CD4-positive, alpha-beta T cell (primary cell): ENCODE data around the gene CKAP2L. TPM values are rescaled to one million over a fixed set of nuclear protein-coding genes. Genes with fewer than 3 reads are reported as not detected.

Source experiments
- ATAC-seq: fragments of 200-7000 bp; cut with Tn5 transposase; one replicate; pipeline ENCODE4 v1.10.0; 2022; ENCODE audit warnings: mild to moderate bottlenecking; ENCODE audit not compliant: poor library complexity
- CTCF ChIA-PET: fragments of 350-600 bp; sonication (Branson Sonifier 250); formaldehyde crosslinking; loops from one replicate; lab custom pipeline; 2021; ENCODE audit warnings: antibody characterized with exemption, inconsistent platforms; lab: Charles Lee
- POLR2A ChIA-PET: fragments of 350-600 bp; sonication (Branson Sonifier 250); formaldehyde crosslinking; loops from one replicate; lab custom pipeline; 2021; ENCODE audit warnings: antibody characterized with exemption, inconsistent platforms; lab: Charles Lee
- DNase-seq, 14 experiments: peaks; one replicate each; pipeline ENCODE4 v3.0.0-alpha.2; 2013 to 2020; ENCODE audit warnings: mixed read lengths in 2 of 14
- H3K27ac ChIP-seq, 2 donors: one replicate each; pipeline versions ENCODE4 v1.5.1 to v1.7.0; 2013; ENCODE audit warnings: low read length in 2 of 2, low read depth in 1 of 2, mild to moderate bottlenecking in 1 of 2
- H3K27me3 ChIP-seq, 2 experiments: 1 replicate in 1 of 2; 2 replicates in 1 of 2; pipeline versions ENCODE4 v1.6.1 to v1.7.0; 2013; ENCODE audit warnings: low read length in 2 of 2, control low read depth in 1 of 2, mild to moderate bottlenecking in 1 of 2, moderate library complexity in 1 of 2; ENCODE audit not compliant: insufficient read depth in 2 of 2, control insufficient read depth in 1 of 2
- H3K36me3 ChIP-seq: one replicate; pipeline ENCODE4 v1.6.1; 2013; ENCODE audit warnings: low read length, control low read depth; ENCODE audit not compliant: insufficient read depth
- H3K4me1 ChIP-seq: one replicate; pipeline ENCODE4 v1.6.1; 2013; ENCODE audit warnings: low read length, control low read depth; ENCODE audit not compliant: insufficient read depth
- H3K4me3 ChIP-seq: one replicate; pipeline ENCODE4 v1.5.1; 2013; ENCODE audit warnings: mild to moderate bottlenecking, low read length, moderate library complexity
- H3K9me3 ChIP-seq, 2 experiments: 1 replicate in 1 of 2; 2 replicates in 1 of 2; pipeline versions ENCODE4 v1.6.1 to v1.7.0; 2013; ENCODE audit warnings: low read length in 2 of 2, mild to moderate bottlenecking in 2 of 2, control low read depth in 1 of 2, moderate library complexity in 1 of 2; ENCODE audit not compliant: control insufficient read depth in 1 of 2, insufficient read depth in 1 of 2
- H3K27ac Mint-ChIP-seq: one replicate; pipeline ENCODE4 v1.8.0; 2020; ENCODE audit warnings: mixed read lengths
- H3K27me3 Mint-ChIP-seq: one replicate; pipeline ENCODE4 v1.8.0; 2021; ENCODE audit warnings: mixed read lengths
- H3K36me3 Mint-ChIP-seq: one replicate; pipeline ENCODE4 v1.8.0; 2021; ENCODE audit warnings: low read depth, mixed read lengths
- H3K4me1 Mint-ChIP-seq: one replicate; pipeline ENCODE4 v1.8.0; 2021; ENCODE audit warnings: low read depth, mixed read lengths
- H3K4me3 Mint-ChIP-seq: one replicate; pipeline ENCODE4 v1.8.0; 2020; ENCODE audit warnings: mild to moderate bottlenecking, mixed read lengths
- H3K9me3 Mint-ChIP-seq: one replicate; pipeline ENCODE4 v1.8.0; 2020; ENCODE audit warnings: mixed read lengths
- intact Hi-C, 2 experiments: fragments of 100-400 bp; cut with DNase I in 1 of 2; cut with micrococcal nuclease in 1 of 2; formaldehyde crosslinking; loops; one replicate each; pipeline versions ENCODE4 v1.15.1 to v1.9.0; 2023 to 2025; cut with DNase I, micrococcal nuclease
- total RNA-seq, 174 experiments: library from RNA in 2 of 174; stranded (reverse) in 2 of 174; gene quantifications; one replicate each; pipeline ENCODE4 v1.2.3 and lab custom pipeline; 2021 to 2026
- TF ChIP-seq, protein P1 (sequence below): fragments of 200-600 bp; IDR thresholded peaks from one replicate; pipeline ENCODE4 v1.8.0; 2022; ENCODE audit warnings: antibody characterized with exemption, mild to moderate bottlenecking

CKAP2L gene
- total RNA-seq, 2 experiments from 2014 or later, result 0.08 to 0.50 TPM

GRCh38 chr2:112803691-112804521, 39.5 kb upstream of the CKAP2L start:
- ChIA-PET CTCF (no interaction called here), POLR2A (no interaction called here)
- TF ChIP-seq, protein P1, sequence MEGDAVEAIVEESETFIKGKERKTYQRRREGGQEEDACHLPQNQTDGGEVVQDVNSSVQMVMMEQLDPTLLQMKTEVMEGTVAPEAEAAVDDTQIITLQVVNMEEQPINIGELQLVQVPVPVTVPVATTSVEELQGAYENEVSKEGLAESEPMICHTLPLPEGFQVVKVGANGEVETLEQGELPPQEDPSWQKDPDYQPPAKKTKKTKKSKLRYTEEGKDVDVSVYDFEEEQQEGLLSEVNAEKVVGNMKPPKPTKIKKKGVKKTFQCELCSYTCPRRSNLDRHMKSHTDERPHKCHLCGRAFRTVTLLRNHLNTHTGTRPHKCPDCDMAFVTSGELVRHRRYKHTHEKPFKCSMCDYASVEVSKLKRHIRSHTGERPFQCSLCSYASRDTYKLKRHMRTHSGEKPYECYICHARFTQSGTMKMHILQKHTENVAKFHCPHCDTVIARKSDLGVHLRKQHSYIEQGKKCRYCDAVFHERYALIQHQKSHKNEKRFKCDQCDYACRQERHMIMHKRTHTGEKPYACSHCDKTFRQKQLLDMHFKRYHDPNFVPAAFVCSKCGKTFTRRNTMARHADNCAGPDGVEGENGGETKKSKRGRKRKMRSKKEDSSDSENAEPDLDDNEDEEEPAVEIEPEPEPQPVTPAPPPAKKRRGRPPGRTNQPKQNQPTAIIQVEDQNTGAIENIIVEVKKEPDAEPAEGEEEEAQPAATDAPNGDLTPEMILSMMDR, result no peak
- Histone ChIP-seq H3K36me3 (no peaks in the 10 kb centered on the region), H3K27me3 (no peaks in the 10 kb centered on the region), H3K27ac (no peak overlapping the region), H3K4me1 (no peaks in the 10 kb centered on the region), H3K4me3 (no peak overlapping the region), H3K9me3 (peaks cover 0 to 6% of the 10 kb centered on the region in 2 experiments)
- no peaks in the 10 kb centered on the region for H3K36me3 Mint-ChIP-seq
- H3K4me3 Mint-ChIP-seq, result no peak overlapping the region
- H3K27me3 Mint-ChIP-seq, result no peaks in the 10 kb centered on the region
- intact Hi-C loops, result no loop called here
- H3K4me1 Mint-ChIP-seq, result no peaks in the 10 kb centered on the region
- no peak for ATAC-seq
- no peak for DNase-seq
- no peak overlapping the region for H3K27ac Mint-ChIP-seq
- peaks cover 4% of the 10 kb centered on the region for H3K9me3 Mint-ChIP-seq

- intact Hi-C loops, result no loop called here
- no peaks in the 10 kb centered on the region for H3K4me1 ChIP-seq
- H3K9me3 Mint-ChIP-seq, result no peaks in the 10 kb centered on the region
- no peaks in the 10 kb centered on the region for H3K27me3 Mint-ChIP-seq
- H3K4me3 ChIP-seq, result no peak overlapping the region
- no peak overlapping the region for H3K27ac Mint-ChIP-seq
- no peaks in the 10 kb centered on the region for H3K36me3 Mint-ChIP-seq
- ChIA-PET POLR2A (no interaction called here), CTCF (no interaction called here)
- H3K27me3 ChIP-seq, result no peaks in the 10 kb centered on the region
- ATAC-seq, result no peak
- no peaks in the 10 kb centered on the region for H3K9me3 ChIP-seq
- TF ChIP-seq, protein P1, result no peak
- no peak overlapping the region for H3K27ac ChIP-seq
- DNase-seq, result no peak
- no peak overlapping the region for H3K4me3 Mint-ChIP-seq
- H3K36me3 ChIP-seq, result no peaks in the 10 kb centered on the region
- no peaks in the 10 kb centered on the region for H3K4me1 Mint-ChIP-seq
These were observed 36.6 kb upstream of the CKAP2L start for GRCh38 chr2:112800881-112801583.

- ChIA-PET CTCF (no interaction called here), POLR2A (no interaction called here)
- DNase-seq, result peak in 2 of 14 experiments; percentile 58 to 67
- Histone ChIP-seq H3K27ac (no peak overlapping the region), H3K9me3 (no peaks in the 10 kb centered on the region), H3K4me3 (no peak overlapping the region), H3K36me3 (no peaks in the 10 kb centered on the region), H3K27me3 (no peaks in the 10 kb centered on the region), H3K4me1 (no peaks in the 10 kb centered on the region)
- TF ChIP-seq, protein P1, result no peak
- ATAC-seq, result no peak
- Mint-ChIP-seq H3K27me3 (no peaks in the 10 kb centered on the region), H3K27ac (no peak overlapping the region), H3K9me3 (no peaks in the 10 kb centered on the region), H3K36me3 (no peaks in the 10 kb centered on the region), H3K4me3 (no peak overlapping the region), H3K4me1 (no peaks in the 10 kb centered on the region)
- intact Hi-C loops, result no loop called here
These were observed 34.9 kb upstream of the CKAP2L start for GRCh38 chr2:112798979-112799975.
